Measurements from ENCODE around the gene PCDHGB7. TPM values are rescaled to one million over a fixed set of nuclear protein-coding genes. Genes with fewer than 3 reads are reported as not detected.
"Not testable (repeated sequence)": the region's sequence is repeated elsewhere in the genome, so short reads cannot be mapped to it uniquely, and the experiment has no call there.

The PCDHGB7 gene
- 2.6 TPM for polyA plus RNA-seq (2012; ENCODE audit: insufficient read depth, insufficient read length, low read depth)

DNA sequence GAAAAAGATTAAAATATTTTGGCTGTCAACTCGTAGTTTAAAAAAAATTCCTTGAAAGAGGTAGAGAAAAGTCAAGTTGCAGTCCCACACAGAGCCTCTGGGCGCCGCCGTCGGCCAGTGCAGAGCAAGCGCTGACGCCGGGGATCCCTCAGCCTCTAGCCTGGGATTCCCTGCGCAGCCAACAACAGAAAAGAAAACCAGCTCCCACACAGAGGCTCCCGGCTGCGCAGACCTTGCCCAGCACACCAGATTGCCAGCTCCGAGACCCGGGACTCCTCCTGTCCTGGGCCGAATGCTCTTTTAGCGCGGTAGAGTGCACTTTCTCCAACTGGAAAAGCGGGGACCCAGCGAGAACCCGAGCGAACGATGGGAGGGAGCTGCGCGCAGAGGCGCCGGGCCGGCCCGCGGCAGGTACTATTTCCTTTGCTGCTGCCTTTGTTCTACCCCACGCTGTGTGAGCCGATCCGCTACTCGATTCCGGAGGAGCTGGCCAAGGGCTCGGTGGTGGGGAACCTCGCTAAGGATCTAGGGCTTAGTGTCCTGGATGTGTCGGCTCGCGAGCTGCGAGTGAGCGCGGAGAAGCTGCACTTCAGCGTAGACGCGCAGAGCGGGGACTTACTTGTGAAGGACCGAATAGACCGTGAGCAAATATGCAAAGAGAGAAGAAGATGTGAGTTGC is at the start of gene PCDHGB7:
Gene PCDHGB7 (plus strand): TSS at position 184 of the 679 bp plus-strand sequence. CDS start 183 bp downstream, at position 367.
- DNase-seq, result peak; percentile 83
- H3K27me3 ChIP-seq; H3K4me3 ChIP-seq (ENCODE audit: low read depth, low read length); H3K4me1 ChIP-seq; H3K36me3 ChIP-seq; H3K9me3 ChIP-seq: not testable (repeated sequence)
- peak; percentile 78 for TF ChIP-seq CTCF (IDR thresholded peaks at IDR 0.05; ENCODE audit: low read depth, low read length)

GRCh38 chr5:141369994-141370848 is 47.3 kb upstream of the PCDHGB7 start, which contains the start of gene PCDHGB3:
Gene PCDHGB3, plus strand, starts transcription at chr5:141370242. Its CDS starts 153 bp downstream, at chr5:141370395.
- no peak for DNase-seq
- H3K4me1 ChIP-seq, result no peaks in the 10 kb centered on the region
- H3K9me3 ChIP-seq, result peaks cover 2% of the 10 kb centered on the region; the same call in 1 of the 2 replicates
- peaks cover 37% of the 10 kb centered on the region for H3K36me3 ChIP-seq
- no peak for TF ChIP-seq CTCF (IDR thresholded peaks at IDR 0.05; ENCODE audit: low read depth, low read length)
- H3K4me3 ChIP-seq (ENCODE audit: low read depth, low read length), result no peak within 1 kb of the TSS
- H3K27me3 ChIP-seq, result no peaks in the 10 kb centered on the region

- Histone ChIP-seq H3K36me3 (peaks cover 29% of the 10 kb centered on the region), H3K4me1 (no peaks in the 10 kb centered on the region), H3K9me3 (peaks cover 2% of the 10 kb centered on the region; the same call in 1 of the 2 replicates), H3K27me3 (no peaks in the 10 kb centered on the region), H3K4me3 (ENCODE audit: low read depth, low read length) (no peak overlapping the region)
- no peak for TF ChIP-seq CTCF (IDR thresholded peaks at IDR 0.05; ENCODE audit: low read depth, low read length)
- DNase-seq, result no peak
Observed at GRCh38 chr5:141371572-141372475, 45.7 kb upstream of the PCDHGB7 start.

GRCh38 chr5:141373673-141374317 is 43.7 kb upstream of the PCDHGB7 start, which contains the start of gene PCDHGA6:
Gene PCDHGA6, plus strand, starts transcription at chr5:141373891. Its CDS starts 193 bp downstream, at chr5:141374084.
- peaks cover 29% of the 10 kb centered on the region for H3K36me3 ChIP-seq
- no peak for DNase-seq
- H3K9me3 ChIP-seq, result peaks cover 2% of the 10 kb centered on the region; the same call in 1 of the 2 replicates
- H3K4me3 ChIP-seq (ENCODE audit: low read depth, low read length), result no peak within 1 kb of the TSS
- no peaks in the 10 kb centered on the region for H3K4me1 ChIP-seq
- no peaks in the 10 kb centered on the region for H3K27me3 ChIP-seq
- no peak for TF ChIP-seq CTCF (IDR thresholded peaks at IDR 0.05; ENCODE audit: low read depth, low read length)

GRCh38 chr5:141374627-141375026 is 42.9 kb upstream of the PCDHGB7 start:
- Histone ChIP-seq H3K4me3 (ENCODE audit: low read depth, low read length) (no peak overlapping the region), H3K36me3 (peaks cover 29% of the 10 kb centered on the region), H3K9me3 (peaks cover 2% of the 10 kb centered on the region; the same call in 1 of the 2 replicates), H3K4me1 (no peaks in the 10 kb centered on the region), H3K27me3 (no peaks in the 10 kb centered on the region)
- TF ChIP-seq CTCF (IDR thresholded peaks at IDR 0.05; ENCODE audit: low read depth, low read length), result no peak
- no peak for DNase-seq

GRCh38 chr5:141375444-141376155 is 41.9 kb upstream of the PCDHGB7 start:
- not testable (repeated sequence) for H3K4me3 ChIP-seq (ENCODE audit: low read depth, low read length); H3K9me3 ChIP-seq; H3K27me3 ChIP-seq; DNase-seq; H3K4me1 ChIP-seq
- H3K36me3 ChIP-seq, result peaks cover 25% of the 10 kb centered on the region
